Left lung (tissue), 10 donors: Measurements from ENCODE around the gene ENGASE. TPM values are rescaled to one million over a fixed set of nuclear protein-coding genes. Genes with fewer than 3 reads are reported as not detected.

ENCODE experiments used
- ATAC-seq: fragments of 200-7000 bp; cut with Tn5 transposase; one replicate; pipeline ENCODE4 v1.9.1; 2020; ENCODE audit warnings: moderate library complexity
- DNase-seq, 4 donors: peaks; one replicate each; pipeline ENCODE4 v3.0.0-alpha.2; 2013 to 2020
- H3K27ac ChIP-seq, 2 donors: fragments of 200-600 bp; sonication (generic) in 1 of 2; one replicate each; pipeline versions ENCODE4 v1.5.0 to v1.8.0; 2020 to 2021
- H3K27me3 ChIP-seq, 2 donors: fragments of 200-600 bp; sonication (generic) in 1 of 2; one replicate each; pipeline versions ENCODE4 v1.5.0 to v1.8.0; 2020 to 2021
- H3K36me3 ChIP-seq, 2 donors: fragments of 200-600 bp; sonication (generic) in 1 of 2; one replicate each; pipeline versions ENCODE4 v1.5.0 to v1.8.0; 2020 to 2021
- H3K4me1 ChIP-seq, 2 donors: fragments of 200-600 bp; one replicate each; pipeline ENCODE4 v1.8.0; 2021
- H3K4me3 ChIP-seq, 2 donors: fragments of 200-600 bp; sonication (generic) in 1 of 2; one replicate each; pipeline versions ENCODE4 v1.5.0 to v1.8.0; 2020 to 2021; ENCODE audit warnings: mild to moderate bottlenecking in 1 of 2
- H3K9me3 ChIP-seq, 2 donors: fragments of 200-600 bp; sonication (generic) in 1 of 2; one replicate each; pipeline versions ENCODE4 v1.5.0 to v1.8.0; 2020 to 2021
- CTCF ChIP-seq, 2 donors: fragments of 200-600 bp; sonication (generic) in 1 of 2; IDR thresholded peaks; one replicate each; pipeline versions ENCODE4 v1.5.0 to v1.8.0; 2021; ENCODE audit warnings: antibody characterized with exemption in 2 of 2
- intact Hi-C, 2 donors: fragments of 100-400 bp; cut with DNase I; formaldehyde crosslinking; loops; one replicate each; pipeline versions ENCODE4 v1.11.2 to v1.14.2; 2022
- polyA plus RNA-seq, 6 donors: library from polyadenylated mRNA; unstranded; fragments of 120-200 nt; gene quantifications; one replicate each; pipeline ENCODE4 v1.2.1, GENCODE V29; 2013; ENCODE audit not compliant: insufficient read length in 6 of 6
- total RNA-seq, 2 donors: library from RNA; stranded (reverse); fragmentation: NEBNext Ultra II Directional; extraction: Animal tissue kit (Norgen Biotek cat#: 25700); gene quantifications; one replicate each; pipeline ENCODE4 v1.2.1, GENCODE V29; 2021
- donor health status: DM: no; HTN: yes; CAD: no.
- donor health status: DM: no; HTN: no; CAD: no.

The ENGASE gene
- total and polyA plus RNA-seq, 8 donors, result 25.1 to 50.2 (median 35.2) TPM

DNA sequence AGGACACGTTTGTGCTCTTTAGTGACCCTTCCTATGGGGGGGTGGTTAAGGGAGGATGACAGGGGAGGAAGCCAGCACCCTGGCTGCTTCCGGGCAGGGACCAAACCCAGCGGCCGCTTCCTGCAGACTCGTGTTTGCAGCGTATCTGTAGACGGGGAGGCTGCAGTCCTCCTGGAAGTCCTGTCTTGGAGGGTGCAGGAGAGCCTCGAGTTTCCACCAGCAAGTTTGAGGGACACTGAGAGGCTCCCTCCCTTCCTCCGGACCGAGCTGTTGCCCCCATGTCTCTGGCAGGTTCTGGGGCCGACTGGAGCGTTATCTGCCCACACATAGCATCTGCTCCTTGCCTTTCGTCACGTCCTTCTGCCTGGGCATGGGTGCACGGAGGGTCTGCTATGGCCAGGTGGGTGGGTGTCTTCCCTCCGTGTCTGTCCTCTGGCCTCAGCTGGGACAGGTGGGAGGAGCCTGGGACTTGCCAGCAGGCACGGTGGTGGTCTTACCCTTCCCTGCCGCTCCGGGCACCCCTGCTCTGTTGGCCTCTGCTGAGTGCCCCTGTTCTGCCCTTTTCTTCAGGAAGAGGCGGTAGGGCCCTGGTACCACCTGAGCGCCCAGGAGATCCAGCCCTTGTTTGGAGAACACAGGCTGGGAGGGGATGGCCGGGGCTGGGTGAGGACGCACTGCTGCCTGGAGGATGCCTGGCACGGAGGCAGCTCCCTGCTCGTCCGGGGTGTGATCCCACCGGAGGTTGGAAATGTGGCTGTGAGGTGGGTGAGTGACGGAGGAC is 8.8 kb downstream of the ENGASE start:
- Histone ChIP-seq H3K4me3 (no peak overlapping the region), H3K4me1 (peaks cover 0 to 5% of the 10 kb centered on the region in 2 donors), H3K27ac (no peak overlapping the region), H3K36me3 (peaks cover 0 to 91% of the 10 kb centered on the region in 2 donors), H3K27me3 (no peaks in the 10 kb centered on the region), H3K9me3 (no peaks in the 10 kb centered on the region)
- peak in 1 of 4 donors; percentile 57 for DNase-seq
- no peak for TF ChIP-seq CTCF (IDR thresholded peaks at IDR 0.05)
- ATAC-seq, result no peak
- intact Hi-C loops, result no loop called here

GRCh38 chr17:79084291-79085153 is 9.9 kb downstream of the ENGASE start:
- Histone ChIP-seq H3K9me3 (no peaks in the 10 kb centered on the region), H3K27me3 (no peaks in the 10 kb centered on the region), H3K4me1 (peaks cover 0 to 5% of the 10 kb centered on the region in 2 donors), H3K4me3 (no peak overlapping the region), H3K36me3 (peaks cover 0 to 80% of the 10 kb centered on the region in 2 donors), H3K27ac (no peak overlapping the region)
- ATAC-seq, result no peak
- intact Hi-C loops, result loop anchor here in 1 of 2 donors (5.0 kb wide), 1 partner anchor 308 kb away; no protein-coding TSS in a partner anchor
- peak in 1 of 4 donors; percentile 61 for DNase-seq
- TF ChIP-seq CTCF (IDR thresholded peaks at IDR 0.05), result no peak

GRCh38 chr17:79085154-79085920 is 10.7 kb downstream of the ENGASE start:
- intact Hi-C loops, result loop anchor here in 1 of 2 donors (5.0 kb wide), 1 partner anchor 307 kb away; no protein-coding TSS in a partner anchor

DNA sequence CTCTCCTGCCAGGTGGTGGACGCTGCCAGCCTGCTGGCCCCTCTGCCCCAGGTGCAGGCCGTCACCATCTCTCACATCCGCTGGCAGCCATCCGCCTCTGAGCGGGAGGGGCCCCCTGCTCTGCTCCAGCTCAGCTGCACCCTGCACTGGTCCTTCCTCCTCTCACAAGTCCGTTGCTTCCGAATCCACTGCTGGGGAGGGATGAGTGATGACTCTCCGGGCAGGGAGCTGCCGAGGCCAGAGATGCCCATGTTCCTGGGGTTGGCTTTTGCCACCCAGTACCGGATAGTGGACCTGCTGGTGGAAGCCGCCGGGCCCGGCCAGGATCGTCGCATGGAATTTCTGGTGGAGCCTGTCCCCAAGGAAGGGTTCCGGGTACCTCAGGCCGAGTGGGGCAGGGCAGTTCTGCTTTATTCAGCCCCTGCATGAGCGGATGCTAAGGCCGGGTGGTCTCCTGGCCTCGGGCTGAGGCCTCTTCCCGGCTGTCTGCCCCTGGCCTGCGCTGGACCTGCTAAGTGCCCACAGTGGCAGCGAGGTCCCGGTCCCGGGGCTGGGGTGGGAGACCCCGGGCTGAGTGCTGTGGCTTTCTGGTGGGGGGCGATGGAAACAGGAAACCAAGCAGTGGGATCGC is 11.4 kb downstream of the ENGASE start:
- H3K4me3 ChIP-seq, result no peak overlapping the region
- intact Hi-C loops, result loop anchor here in 1 of 2 donors (5.0 kb wide), 1 partner anchor 306 kb away; no protein-coding TSS in a partner anchor
- H3K9me3 ChIP-seq, result no peaks in the 10 kb centered on the region
- peaks cover 0 to 11% of the 10 kb centered on the region in 2 donors for H3K27me3 ChIP-seq
- H3K4me1 ChIP-seq, result peaks cover 0 to 5% of the 10 kb centered on the region in 2 donors
- ATAC-seq, result no peak
- DNase-seq, result peak in 1 of 4 donors; percentile 78
- no peak overlapping the region for H3K27ac ChIP-seq
- TF ChIP-seq CTCF (IDR thresholded peaks at IDR 0.05), result no peak
- peaks cover 0 to 64% of the 10 kb centered on the region in 2 donors for H3K36me3 ChIP-seq

More at GRCh38 chr17:79085154-79085920, 10.7 kb downstream of the ENGASE start:
- H3K36me3 ChIP-seq, result peaks cover 0 to 71% of the 10 kb centered on the region in 2 donors
- peaks cover 0 to 5% of the 10 kb centered on the region in 2 donors for H3K4me1 ChIP-seq
- H3K27me3 ChIP-seq, result peaks cover 0 to 4% of the 10 kb centered on the region in 2 donors
- ATAC-seq, result no peak
- TF ChIP-seq CTCF (IDR thresholded peaks at IDR 0.05), result no peak
- H3K27ac ChIP-seq, result no peak overlapping the region
- no peak overlapping the region for H3K4me3 ChIP-seq
- H3K9me3 ChIP-seq, result no peaks in the 10 kb centered on the region
- DNase-seq, result peak in 1 of 4 donors; percentile 72
